HCEC 1CT (cell line): ENCODE data around the gene PAPPA2.
A peak's percentile ranks its signal among the peaks of the same experiment; 100 is the strongest.
"Not testable (repeated sequence)": the region's sequence is repeated elsewhere in the genome, so short reads cannot be mapped to it uniquely, and the experiment has no call there.

Experiments
- DNase-seq: peaks from one replicate; pipeline ENCODE4 v3.0.0-alpha.2; 2017

PAPPA2 gene

GRCh38 chr1:176699821-176700220 lies 236.8 kb downstream of the PAPPA2 start:
- no peak for DNase-seq

GRCh38 chr1:176701151-176701866 lies 238.3 kb downstream of the PAPPA2 start:
- DNase-seq = no peak

GRCh38 chr1:176702901-176703300 lies 239.9 kb downstream of the PAPPA2 start:
- peak; percentile 23 for DNase-seq

GRCh38 chr1:176705585-176705984 lies 242.6 kb downstream of the PAPPA2 start:
- no peak for DNase-seq

- no peak for DNase-seq
These were observed 254.2 kb downstream of the PAPPA2 start for GRCh38 chr1:176717066-176717750.

- no peak for DNase-seq
These were observed 256.5 kb downstream of the PAPPA2 start for GRCh38 chr1:176719447-176719846.

GRCh38 chr1:176720838-176721237 lies 257.9 kb downstream of the PAPPA2 start:
- DNase-seq = no peak

- no peak for DNase-seq
These were observed 270.7 kb downstream of the PAPPA2 start for GRCh38 chr1:176733661-176734060.

GRCh38 chr1:176735201-176735600 lies 272.2 kb downstream of the PAPPA2 start:
- DNase-seq = no peak

GRCh38 chr1:176736015-176736414 lies 273.0 kb downstream of the PAPPA2 start:
- DNase-seq = no peak

- DNase-seq = no peak
These were observed 278.2 kb downstream of the PAPPA2 start for GRCh38 chr1:176741181-176741580.

GRCh38 chr1:176742322-176742721 lies 279.3 kb downstream of the PAPPA2 start:
- no peak for DNase-seq

- DNase-seq = no peak
These were observed 281.2 kb downstream of the PAPPA2 start for GRCh38 chr1:176744142-176744541.

GRCh38 chr1:176745945-176746344 lies 283.0 kb downstream of the PAPPA2 start:
- DNase-seq = peak; percentile 24

- DNase-seq = no peak
These were observed 289.5 kb downstream of the PAPPA2 start for GRCh38 chr1:176752505-176752904.

- DNase-seq = no peak
These were observed 291.7 kb downstream of the PAPPA2 start for GRCh38 chr1:176754676-176755075.

- not testable (repeated sequence) for DNase-seq
These were observed 293.8 kb downstream of the PAPPA2 start for GRCh38 chr1:176756817-176757216.

GRCh38 chr1:176765608-176766007 lies 302.6 kb downstream of the PAPPA2 start:
- DNase-seq = no peak

- DNase-seq = no peak
These were observed 303.8 kb downstream of the PAPPA2 start for GRCh38 chr1:176766779-176767178.

GRCh38 chr1:176767714-176768136 lies 304.8 kb downstream of the PAPPA2 start:
- no peak for DNase-seq

- DNase-seq = no peak
These were observed 305.6 kb downstream of the PAPPA2 start for GRCh38 chr1:176768532-176768931.

- DNase-seq = no peak
These were observed 307.1 kb downstream of the PAPPA2 start for GRCh38 chr1:176770066-176770465.

- no peak for DNase-seq
These were observed 310.1 kb downstream of the PAPPA2 start for GRCh38 chr1:176773038-176773437.

- DNase-seq = no peak
These were observed 311.2 kb downstream of the PAPPA2 start for GRCh38 chr1:176774224-176774623.

GRCh38 chr1:176775378-176775777 lies 312.4 kb downstream of the PAPPA2 start:
- DNase-seq = no peak
